Liver (tissue), 3 donors: ENCODE results near the gene GRIA3.

ENCODE experiments used
- ATF3 ChIP-seq: IDR thresholded peaks from 2 replicates; pipeline ENCODE4 v1.6.1; 2016; ENCODE audit warnings: antibody characterized with exemption
- CTCF ChIP-seq: fragments of 150-350 bp; IDR thresholded peaks from 2 replicates; pipeline ENCODE4 v1.5.1; 2017; ENCODE audit warnings: improper control_type of control experiment, low read depth, low read length; ENCODE audit not compliant: missing input control
- EGR1 ChIP-seq, 2 donors: IDR thresholded peaks; 2 replicates each; pipeline ENCODE4 v1.6.1; 2016 to 2018; ENCODE audit warnings: antibody characterized with exemption in 2 of 2, low read depth in 2 of 2
- FOXA1 ChIP-seq: IDR thresholded peaks from 2 replicates; pipeline ENCODE4 v1.6.1; 2016; ENCODE audit warnings: antibody characterized with exemption
- JUND ChIP-seq, 2 donors: IDR thresholded peaks; 2 replicates each; pipeline ENCODE4 v1.6.1; 2016; ENCODE audit warnings: antibody characterized with exemption in 2 of 2
- RAD21 ChIP-seq, 2 donors: IDR thresholded peaks; 2 replicates each; pipeline ENCODE4 v1.6.1; 2016; ENCODE audit warnings: antibody characterized with exemption in 2 of 2, mild to moderate bottlenecking in 2 of 2
- SP1 ChIP-seq: IDR thresholded peaks from 2 replicates; pipeline ENCODE4 v1.6.1; 2018; ENCODE audit warnings: antibody characterized with exemption, mild to moderate bottlenecking
- donor health status: healthy.
- donor health status: healthy.

- TF ChIP-seq ATF3 (no peak), EGR1 (IDR thresholded peaks at IDR 0.05; ENCODE audit: low read depth in 2 of 2) (no peak), CTCF (no peak), RAD21 (IDR thresholded peaks at IDR 0.05) (no peak), JUND (IDR thresholded peaks at IDR 0.05) (no peak), FOXA1 (no peak), SP1 (no peak)
Measured at GRCh38 chrX:123392921-123393320, 208.8 kb downstream of the GRIA3 start.
